ENCODE data around the gene QRSL1.

DNA sequence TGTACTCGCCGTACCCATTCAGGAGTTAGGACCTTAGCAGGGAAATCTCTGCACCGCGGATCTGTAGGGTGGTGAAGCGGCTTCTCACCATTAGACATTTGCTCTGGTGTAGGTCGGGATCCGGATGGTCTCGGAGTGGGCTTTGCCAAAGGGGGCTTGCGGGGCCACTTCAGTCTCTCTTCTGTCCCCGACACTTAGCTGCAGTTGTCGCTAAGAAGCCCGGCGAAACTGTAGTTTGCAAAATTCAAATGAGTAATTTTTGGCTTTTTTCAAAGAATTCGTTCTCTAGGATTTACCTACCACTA is 433 bp downstream of the QRSL1 start:
- no peak for TF ChIP-seq CTCF (IDR thresholded peaks at IDR 0.05)
- TF ChIP-seq EZH2 (IDR thresholded peaks at IDR 0.05): no peak

Measured in neural progenitor cell (in vitro differentiated cells).